GM19463 (cell line): ENCODE data around the gene LUC7L.
"Not testable (repeated sequence)": the region's sequence is repeated elsewhere in the genome, so short reads cannot be mapped to it uniquely, and the experiment has no call there.

Experiments
- ATAC-seq: cut with Tn5 transposase; IDR thresholded peaks from one replicate; pipeline ENCODE4 v1.9.1; 2021; ENCODE audit warnings: mild to moderate bottlenecking, moderate library complexity; ENCODE audit not compliant: unreplicated experiment

The LUC7L gene

DNA sequence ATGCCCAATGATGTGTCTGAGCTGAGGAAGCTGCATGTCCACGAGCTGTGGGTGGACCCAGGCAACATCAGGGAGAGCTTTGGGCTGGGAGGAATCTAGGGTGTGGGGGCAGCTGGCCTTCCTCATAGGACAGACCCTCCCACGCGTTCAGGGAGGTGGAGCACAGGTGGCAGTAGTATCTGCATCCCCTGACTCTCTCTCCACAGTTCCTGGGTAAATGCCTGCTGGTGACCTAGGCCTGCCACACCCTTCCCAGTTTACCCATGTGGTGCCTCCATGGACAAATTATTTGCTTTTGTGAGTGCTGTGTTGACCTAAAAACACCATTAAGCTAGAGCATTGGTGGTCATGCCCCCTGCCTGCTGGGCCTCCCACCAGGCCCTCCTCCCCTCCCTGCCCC, 60.2 kb downstream of the LUC7L start:
- ATAC-seq = no peak

DNA sequence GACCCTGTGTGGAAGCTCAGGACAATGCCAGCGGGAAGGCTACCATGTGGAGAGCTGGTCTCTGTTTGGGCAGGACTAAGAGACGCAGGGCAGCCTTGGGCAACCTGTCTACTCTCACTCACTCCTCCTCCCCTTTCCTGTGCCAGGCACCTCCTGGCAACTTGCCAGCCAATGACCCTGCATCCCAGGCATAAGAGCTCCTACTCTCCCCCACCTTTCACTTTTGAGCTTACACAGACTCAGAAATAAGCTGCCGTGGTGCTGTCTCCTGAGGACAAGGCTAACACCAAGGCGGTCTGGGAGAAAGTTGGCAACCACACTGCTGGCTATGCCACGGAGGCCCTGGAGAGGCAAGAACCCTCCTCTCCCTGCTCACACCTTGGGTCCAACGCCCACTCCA, 60.8 kb downstream of the LUC7L start:
- ATAC-seq = no peak

DNA sequence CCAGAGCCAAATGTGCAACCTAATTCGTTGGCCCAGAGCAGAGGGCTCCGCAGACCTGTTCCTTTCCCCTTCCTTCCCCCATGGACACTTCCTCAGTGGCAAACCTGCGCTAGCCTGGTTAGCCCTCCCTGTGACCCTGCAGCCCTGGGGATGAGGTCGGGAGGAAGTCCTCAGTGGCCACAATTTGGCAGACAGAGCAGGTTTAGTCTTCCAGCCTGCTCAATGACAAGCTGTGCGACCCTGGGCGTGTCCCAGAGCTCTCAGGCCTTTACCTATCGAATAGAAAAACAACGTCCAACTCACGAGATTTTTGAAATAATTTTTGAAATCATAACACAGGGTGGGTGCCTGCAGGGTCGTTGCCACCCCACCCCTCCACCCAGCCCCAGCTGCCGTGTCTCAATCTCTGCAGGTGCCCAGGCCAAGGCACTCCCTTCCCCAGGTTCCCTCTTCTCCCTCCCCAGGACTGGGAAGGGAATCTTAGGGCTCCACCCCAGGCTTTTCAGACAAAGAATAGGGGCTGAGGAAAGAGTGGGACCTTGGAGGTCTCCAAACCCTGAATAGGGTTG, 62.0 kb downstream of the LUC7L start:
- no peak for ATAC-seq

DNA sequence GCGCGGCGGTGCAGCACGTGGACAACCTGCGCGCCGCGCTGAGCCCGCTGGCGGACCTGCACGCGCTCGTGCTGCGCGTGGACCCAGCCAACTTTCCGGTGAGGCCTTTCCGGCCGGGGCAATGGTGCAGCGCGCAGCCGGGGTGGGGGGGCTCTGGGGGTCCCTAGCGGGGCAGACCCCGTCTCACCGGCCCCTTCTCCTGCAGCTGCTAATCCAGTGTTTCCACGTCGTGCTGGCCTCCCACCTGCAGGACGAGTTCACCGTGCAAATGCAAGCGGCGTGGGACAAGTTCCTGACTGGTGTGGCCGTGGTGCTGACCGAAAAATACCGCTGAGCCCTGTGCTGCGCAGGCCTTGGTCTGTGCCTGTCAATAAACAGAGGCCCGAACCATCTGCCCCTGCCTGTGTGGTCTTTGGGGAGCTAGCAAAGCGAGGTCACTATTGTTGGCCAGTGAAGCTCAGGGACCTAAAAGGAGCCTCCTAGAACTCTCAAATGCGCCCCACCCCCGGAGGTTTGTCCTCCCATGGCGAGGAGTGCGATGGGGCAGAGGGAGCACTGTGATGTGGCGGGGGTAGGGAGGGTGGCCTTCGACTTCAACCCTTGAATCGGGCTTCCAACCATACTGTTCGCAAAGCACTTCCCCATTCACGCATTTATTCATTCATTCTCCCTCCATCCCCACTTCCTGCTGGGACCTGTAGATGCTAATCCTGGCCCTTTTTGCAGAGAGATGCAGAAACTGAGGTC, 62.7 kb downstream of the LUC7L start:
- ATAC-seq = no peak

DNA sequence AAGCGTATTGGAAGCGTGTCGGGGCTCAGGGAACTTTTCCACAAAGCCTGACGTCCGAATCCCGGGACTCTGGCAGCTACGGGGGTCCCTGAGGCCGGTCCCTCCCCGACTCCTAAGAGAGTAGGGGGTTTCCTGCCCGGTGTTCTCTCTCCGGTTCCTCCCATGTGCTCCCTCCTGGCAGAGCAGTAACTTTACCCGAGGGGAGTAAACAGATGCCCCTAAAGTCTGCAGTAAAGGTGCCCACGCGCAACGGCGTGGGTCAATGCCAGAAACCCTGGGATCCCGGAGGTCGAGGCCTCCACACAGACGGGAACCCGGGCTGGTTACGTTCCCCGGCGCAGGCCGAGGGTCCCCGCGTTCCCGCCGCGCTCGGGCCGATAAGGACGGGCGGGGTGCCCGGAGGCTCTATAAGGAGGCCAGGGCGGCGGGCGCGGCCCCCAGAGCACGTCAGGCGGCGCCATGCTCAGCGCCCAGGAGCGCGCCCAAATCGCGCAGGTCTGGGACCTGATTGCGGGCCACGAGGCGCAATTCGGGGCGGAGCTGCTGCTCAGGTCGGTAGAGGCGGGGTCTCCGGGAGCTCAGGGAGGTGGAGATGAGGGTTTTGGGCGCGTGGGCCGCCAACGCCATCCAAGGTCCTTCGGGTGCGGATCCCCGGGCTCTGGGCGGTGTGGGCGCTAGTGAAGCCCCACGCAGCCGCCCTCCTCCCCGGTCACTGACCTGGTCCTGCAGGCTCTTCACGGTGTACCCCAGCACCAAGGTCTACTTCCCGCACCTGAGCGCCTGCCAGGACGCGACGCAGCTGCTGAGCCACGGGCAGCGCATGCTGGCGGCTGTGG, 63.5 kb downstream of the LUC7L start, which contains the start of gene HBM:
TSS of gene HBM (plus strand) at position 440 of the 836 bp plus-strand sequence. CDS start at position 460, 20 bp downstream.
- no peak for ATAC-seq

DNA sequence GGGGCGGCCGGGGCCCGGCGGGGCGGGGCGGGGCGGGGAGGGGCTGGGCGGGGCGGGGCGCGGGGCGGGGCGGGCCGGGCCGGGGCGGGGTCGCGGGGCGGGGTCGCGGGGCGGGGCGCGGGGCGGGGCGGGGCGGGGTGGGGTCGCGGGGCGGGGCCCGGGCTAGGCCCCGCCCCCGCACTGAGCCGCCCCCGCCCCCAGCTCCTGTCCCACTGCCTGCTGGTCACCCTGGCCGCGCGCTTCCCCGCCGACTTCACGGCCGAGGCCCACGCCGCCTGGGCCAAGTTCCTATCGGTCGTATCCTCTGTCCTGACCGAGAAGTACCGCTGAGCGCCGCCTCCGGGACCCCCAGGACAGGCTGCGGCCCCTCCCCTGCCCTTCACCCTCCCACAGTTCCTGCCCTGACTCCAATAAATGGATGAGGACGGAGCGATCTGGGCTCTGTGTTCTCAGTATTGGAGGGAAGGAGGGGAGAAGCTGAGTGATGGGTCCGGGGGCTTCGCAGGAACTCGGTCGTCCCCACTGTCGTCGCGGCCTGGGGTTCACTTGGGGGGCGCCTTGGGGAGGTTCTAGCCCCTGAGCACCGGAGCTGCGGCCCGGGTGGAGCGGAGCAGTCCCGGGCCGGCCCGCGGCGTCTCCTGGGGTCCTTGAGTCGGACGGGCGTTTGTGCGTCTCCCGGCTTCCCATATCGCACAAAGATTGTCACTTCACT, 64.3 kb downstream of the LUC7L start:
- no peak for ATAC-seq

DNA sequence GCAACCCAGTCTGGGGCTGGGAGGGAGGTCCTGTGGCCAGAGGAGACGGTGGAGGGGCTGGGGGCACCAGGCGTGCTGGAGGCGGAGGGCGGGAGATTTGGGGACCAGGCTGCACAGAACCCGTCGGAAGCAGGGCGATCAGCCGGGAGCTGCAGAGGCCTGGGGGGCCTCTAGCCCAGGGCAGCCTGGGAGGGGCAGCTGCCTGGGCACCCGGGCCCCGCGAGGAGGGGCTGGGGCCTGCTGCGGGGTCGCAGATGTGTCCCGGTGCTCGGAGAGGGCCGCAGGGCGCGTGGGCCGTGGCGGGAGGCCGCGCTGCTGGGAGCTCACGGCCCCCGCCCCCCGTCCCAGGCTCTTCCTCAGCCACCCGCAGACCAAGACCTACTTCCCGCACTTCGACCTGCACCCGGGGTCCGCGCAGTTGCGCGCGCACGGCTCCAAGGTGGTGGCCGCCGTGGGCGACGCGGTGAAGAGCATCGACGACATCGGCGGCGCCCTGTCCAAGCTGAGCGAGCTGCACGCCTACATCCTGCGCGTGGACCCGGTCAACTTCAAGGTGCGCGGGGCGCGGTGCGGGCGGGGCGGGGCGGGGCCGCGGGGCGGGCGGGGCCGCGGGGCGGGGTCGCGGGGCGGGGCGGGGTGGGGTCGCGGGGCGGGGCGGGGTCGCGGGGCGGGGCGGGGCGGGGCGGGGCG, 65.0 kb downstream of the LUC7L start:
- ATAC-seq = not testable (repeated sequence)

DNA sequence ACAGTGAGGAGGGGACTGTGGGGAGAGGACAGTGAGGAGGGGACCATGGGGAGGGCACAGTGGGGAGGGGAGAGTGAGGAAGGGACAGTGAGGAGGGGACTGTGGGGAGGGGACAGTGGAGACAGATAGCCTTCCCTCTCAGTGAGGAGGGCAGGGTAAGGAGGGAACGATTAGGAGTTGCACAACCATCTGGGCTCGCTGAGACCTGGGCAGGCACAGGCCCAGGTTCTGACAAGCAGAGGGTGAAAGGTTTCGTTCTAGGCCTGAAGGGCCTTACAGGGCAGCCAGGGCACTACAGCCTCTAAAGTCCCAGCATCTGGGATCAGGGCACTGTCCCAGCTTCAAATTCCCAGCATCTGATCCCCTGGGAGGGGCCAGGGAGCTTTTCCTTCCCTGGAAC, 65.6 kb downstream of the LUC7L start:
- ATAC-seq = not testable (repeated sequence)

DNA sequence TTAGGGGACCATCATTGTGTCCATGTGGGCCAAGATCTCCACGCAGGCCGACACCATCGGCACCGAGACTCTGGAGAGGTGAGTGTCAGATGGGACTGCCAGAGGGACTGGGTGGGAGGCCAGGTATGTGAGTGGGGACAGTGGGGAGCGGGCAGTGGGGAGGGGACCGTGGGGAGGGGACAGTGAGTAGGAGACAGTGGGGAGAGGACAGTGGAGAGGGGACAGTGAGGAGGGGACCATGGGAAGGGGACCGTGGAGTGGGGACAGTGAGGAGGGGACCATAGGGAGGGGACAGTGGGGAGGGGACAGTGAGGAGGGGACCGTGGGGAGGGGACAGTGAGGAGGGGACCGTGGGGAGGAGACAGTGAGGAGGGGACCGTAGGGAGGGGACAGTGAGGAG, 66.1 kb downstream of the LUC7L start:
- not testable (repeated sequence) for ATAC-seq

DNA sequence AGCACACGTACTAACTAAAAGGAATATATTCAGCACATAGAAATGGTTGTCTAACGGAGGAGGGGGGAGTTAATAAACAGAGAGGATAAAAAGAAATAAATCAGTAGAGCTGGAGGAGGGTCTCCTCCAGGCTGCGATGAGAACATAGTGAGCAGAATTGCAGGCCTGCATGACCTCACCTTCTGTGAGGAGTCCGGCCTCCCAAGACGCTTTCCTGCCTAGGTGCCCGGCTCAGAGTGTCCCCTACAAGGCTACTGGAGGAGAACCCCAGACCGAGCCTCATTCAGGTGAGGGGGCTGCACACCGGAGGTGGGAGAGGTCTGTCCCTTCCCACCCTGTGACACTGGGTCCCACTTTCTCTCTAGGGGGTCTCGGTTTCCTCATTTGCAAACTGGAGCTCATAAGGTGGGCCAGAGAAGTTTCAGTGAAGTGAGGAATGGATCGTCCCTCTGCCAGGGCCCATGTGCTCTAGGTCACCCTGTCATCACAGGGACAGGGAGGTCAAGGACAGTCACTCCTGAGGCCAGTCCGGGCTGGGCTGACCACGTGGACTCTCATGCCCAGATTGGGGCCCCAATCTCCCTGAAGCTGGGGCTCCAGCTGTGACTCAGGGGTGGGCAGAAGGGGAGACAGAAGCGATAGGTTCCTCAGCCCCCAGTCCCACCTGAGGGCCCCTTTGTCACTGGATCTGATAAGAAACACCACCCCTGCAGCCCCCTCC, 66.8 kb downstream of the LUC7L start:
- no peak for ATAC-seq

DNA sequence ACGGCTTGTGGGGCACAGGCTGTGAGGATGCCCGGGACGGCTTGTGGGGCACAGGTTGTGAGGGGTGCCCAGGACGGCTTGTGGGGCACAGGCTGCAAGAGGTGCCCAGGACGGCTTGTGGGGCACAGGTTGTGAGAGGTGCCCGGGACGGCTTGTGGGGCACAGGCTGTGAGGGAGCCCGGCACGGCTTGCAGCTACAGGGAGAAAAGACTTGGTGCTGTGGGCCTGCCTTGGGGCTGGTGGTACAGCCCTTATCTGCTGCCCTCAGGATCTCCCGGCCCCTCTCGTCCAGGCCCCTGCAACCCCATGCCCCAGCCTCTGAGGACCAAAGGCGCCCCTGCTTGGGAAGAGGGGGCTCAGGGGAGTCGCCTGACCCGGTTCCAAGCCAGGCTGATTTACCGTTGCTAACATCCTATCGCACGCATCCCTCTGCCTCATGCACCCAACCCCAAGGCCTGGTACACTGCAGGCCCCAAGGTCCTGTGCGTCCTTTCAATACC, 68.5 kb downstream of the LUC7L start:
- no peak for ATAC-seq

DNA sequence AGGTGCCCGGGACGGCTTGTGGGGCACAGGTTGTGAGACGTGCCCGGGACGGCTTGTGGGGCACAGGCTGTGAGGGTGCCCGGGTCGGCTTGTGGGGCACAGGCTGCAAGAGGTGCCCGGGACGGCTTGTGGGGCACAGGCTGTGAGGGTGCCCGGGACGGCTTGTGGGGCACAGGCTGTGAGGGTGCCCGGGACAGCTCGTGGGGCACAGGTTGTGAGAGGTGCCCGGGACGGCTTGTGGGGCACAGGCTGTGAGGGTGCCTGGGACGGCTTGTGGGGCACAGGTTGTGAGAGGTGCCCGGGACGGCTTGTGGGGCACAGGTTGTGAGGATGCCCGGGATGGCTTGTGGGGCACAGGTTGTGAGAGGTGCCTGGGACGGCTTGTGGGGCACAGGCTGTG, 69.0 kb downstream of the LUC7L start:
- not testable (repeated sequence) for ATAC-seq

DNA sequence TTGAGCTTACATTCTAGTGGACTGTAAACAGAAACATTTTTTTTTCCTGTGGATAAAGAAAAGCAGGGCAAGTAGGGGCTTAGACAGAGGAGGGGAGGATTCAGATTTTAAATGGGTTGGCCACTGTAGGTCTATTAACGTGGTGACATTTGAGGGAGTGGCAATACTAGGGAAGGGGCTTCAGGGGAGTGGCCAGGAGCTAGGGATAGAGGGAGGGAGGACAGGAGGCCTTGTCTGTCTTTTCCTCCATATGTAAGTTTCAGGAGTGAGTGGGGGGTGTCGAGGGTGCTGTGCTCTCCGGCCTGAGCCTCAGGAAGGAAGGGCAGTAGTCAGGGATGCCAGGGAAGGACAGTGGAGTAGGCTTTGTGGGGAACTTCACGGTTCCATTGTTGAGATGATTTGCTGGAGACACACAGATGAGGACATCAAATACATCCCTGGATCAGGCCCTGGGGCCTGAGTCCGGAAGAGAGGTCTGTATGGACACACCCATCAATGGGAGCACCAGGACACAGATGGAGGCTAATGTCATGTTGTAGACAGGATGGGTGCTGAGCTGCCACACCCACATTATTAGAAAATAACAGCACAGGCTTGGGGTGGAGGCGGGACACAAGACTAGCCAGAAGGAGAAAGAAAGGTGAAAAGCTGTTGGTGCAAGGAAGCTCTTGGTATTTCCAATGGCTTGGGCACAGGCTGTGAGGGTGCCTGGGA, 70.0 kb downstream of the LUC7L start:
- ATAC-seq = no peak

DNA sequence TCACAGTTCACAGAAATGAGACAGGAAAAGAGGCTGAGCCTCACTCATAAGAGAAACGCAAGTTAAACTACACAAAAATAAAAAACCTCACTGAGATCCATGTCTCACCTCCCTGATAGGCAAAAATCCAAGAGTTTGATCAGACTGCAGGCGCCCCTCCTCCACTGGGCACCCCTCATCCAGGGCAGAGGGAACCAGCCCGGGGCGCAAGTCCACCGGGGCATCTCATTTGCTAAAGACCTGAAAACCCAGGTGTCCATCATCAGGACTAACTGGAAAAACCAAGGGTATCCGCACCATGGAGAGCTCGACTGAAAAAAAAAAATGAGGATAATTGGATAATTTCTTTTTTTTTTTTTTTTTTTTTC, 74.2 kb downstream of the LUC7L start:
- ATAC-seq = no peak

DNA sequence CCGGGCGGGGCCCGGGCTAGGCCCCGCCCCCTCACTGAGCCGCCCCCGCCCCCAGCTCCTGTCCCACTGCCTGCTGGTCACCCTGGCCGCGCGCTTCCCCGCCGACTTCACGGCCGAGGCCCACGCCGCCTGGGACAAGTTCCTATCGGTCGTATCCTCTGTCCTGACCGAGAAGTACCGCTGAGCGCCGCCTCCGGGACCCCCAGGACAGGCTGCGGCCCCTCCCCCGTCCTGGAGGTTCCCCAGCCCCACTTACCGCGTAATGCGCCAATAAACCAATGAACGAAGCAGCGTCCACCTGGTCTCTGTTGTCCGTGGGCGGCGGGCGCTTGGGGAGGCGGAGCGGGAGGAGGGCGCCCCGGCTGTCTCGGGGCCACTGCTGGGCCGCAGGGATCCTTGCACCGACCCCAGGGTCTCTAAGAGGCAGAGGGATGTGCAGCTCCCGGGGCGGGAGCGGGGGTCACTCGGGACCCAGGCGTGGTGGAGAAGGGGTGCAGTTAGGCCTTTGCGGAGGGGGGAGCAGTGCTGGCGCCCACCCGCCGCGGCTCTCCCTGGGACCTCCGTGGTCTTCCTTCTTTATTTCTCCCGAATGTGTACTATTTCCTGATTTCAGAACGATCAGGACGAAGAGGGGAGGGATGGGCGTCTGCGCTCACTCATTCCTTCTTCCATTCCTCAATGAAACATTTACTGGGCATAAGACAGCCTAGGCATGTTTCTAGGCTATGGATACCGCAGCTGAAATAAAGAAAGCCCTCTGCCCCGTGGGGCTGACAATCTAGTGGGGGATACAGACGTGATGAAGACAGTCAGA, 74.8 kb downstream of the LUC7L start:
- ATAC-seq = no peak

DNA sequence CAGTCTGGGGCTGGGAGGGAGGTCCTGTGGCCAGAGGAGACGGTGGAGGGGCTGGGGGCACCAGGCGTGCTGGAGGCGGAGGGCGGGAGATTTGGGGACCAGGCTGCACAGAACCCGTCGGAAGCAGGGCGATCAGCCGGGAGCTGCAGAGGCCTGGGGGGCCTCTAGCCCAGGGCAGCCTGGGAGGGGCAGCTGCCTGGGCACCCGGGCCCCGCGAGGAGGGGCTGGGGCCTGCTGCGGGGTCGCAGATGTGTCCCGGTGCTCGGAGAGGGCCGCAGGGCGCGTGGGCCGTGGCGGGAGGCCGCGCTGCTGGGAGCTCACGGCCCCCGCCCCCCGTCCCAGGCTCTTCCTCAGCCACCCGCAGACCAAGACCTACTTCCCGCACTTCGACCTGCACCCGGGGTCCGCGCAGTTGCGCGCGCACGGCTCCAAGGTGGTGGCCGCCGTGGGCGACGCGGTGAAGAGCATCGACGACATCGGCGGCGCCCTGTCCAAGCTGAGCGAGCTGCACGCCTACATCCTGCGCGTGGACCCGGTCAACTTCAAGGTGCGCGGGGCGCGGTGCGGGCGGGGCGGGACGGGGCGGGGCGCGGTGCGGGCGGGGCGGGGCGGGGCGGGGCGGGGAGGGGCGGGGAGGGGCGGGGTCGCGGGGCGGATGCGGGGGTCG, 75.6 kb downstream of the LUC7L start:
- ATAC-seq = not testable (repeated sequence)

DNA sequence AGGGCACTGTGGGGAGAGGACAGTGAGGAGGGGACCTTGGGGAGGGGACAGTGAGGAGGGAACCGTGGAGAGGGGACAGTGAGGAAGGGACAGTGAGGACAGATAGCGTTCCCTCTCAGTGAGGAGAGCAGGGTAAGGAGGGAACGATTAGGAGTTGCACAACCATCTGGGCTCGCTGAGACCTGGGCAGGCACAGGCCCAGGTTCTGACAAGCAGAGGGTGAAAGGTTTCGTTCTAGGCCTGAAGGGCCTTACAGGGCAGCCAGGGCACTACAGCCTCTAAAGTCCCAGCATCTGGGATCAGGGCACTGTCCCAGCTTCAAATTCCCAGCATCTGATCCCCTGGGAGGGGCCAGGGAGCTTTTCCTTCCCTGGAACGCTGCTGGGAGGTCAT, 76.1 kb downstream of the LUC7L start:
- not testable (repeated sequence) for ATAC-seq
